Epithelial cell of esophagus (primary cell): Measurements from ENCODE around the gene ALOXE3.

Experiments used
- DNase-seq: peaks from one replicate; pipeline ENCODE4 v3.0.0; 2010; ENCODE audit warnings: low read depth
- H3K4me3 ChIP-seq: 2 replicates; pipeline ENCODE4 v1.5.1; 2011; ENCODE audit warnings: mild to moderate bottlenecking, low read length, control low read depth
- CTCF ChIP-seq: IDR thresholded peaks from 2 replicates; pipeline ENCODE4 v1.5.1; 2011; ENCODE audit warnings: low read depth, mild to moderate bottlenecking, low read length, control low read depth, inconsistent platforms; ENCODE audit not compliant: insufficient read depth; ENCODE audit errors: missing control alignments

ALOXE3 gene

GRCh38 chr17:8158267-8159031 is 40.1 kb upstream of the ALOXE3 start:
- peak; percentile 84 for DNase-seq
- no peak overlapping the region for H3K4me3 ChIP-seq
- TF ChIP-seq CTCF: peak; percentile 90

- no peak for TF ChIP-seq CTCF
- peak; percentile 100 for DNase-seq
- peak overlapping the region; percentile 100 for H3K4me3 ChIP-seq
Measured at GRCh38 chr17:8156246-8156992, 38.1 kb upstream of the ALOXE3 start.

- DNase-seq: no peak
- H3K4me3 ChIP-seq: peak overlapping the region; percentile 100
- TF ChIP-seq CTCF: no peak
Measured at GRCh38 chr17:8155996-8156245, 37.6 kb upstream of the ALOXE3 start.

GRCh38 chr17:8155231-8155995 is 37.1 kb upstream of the ALOXE3 start:
- peak; percentile 11 for TF ChIP-seq CTCF
- no peak for DNase-seq

GRCh38 chr17:8154608-8155155 is 36.4 kb upstream of the ALOXE3 start:
- H3K4me3 ChIP-seq: peak overlapping the region; percentile 100
- no peak for TF ChIP-seq CTCF
- DNase-seq: no peak

More at GRCh38 chr17:8155231-8155995, 37.1 kb upstream of the ALOXE3 start:
- H3K4me3 ChIP-seq: peak overlapping the region; percentile 100

- TF ChIP-seq CTCF: no peak
- H3K4me3 ChIP-seq: peak overlapping the region; percentile 100
- peak; percentile 98 for DNase-seq
Measured at GRCh38 chr17:8153957-8154607, 35.8 kb upstream of the ALOXE3 start.
